H1 (cell line): Measurements from ENCODE around the gene CNTF.

Experiments
- BRCA1 ChIP-seq: IDR thresholded peaks from 2 replicates; pipeline ENCODE4 v1.6.1; 2012; ENCODE audit warnings: low read depth, low read length, improper control_type of control experiment
- CTCF ChIP-seq, 3 experiments: IDR thresholded peaks; 1 replicate in 2 of 3; 2 replicates in 1 of 3; pipeline versions ENCODE4 v1.5.1 to v1.6.1; 2011; ENCODE audit warnings: low read length in 3 of 3, mild to moderate bottlenecking in 3 of 3, inconsistent platforms in 2 of 3, low read depth in 1 of 3, moderate library complexity in 1 of 3; ENCODE audit not compliant: insufficient read depth in 1 of 3; ENCODE audit errors: control extremely low read depth in 1 of 3
- POLR2AphosphoS5 ChIP-seq: IDR thresholded peaks from 2 replicates; pipeline ENCODE4 v1.6.1; 2011; ENCODE audit warnings: low read depth, low read length

GRCh38 chr11:58615559-58615958 lies 6.9 kb upstream of the CNTF start:
- TF ChIP-seq BRCA1 (no peak), POLR2AphosphoS5 (no peak), CTCF (IDR thresholded peaks at IDR 0.05; ENCODE audit: control extremely low read depth in 1 of 3, insufficient read depth in 1 of 3, low read depth in 1 of 3, low read length in 3 of 3) (no peak)
